Measurements from ENCODE around the gene ZNF689.
"Not testable (repeated sequence)": the region's sequence is repeated elsewhere in the genome, so short reads cannot be mapped to it uniquely, and the experiment has no call there.

ZNF689 gene

GRCh38 chr16:30590869-30591268, 19.3 kb downstream of the ZNF689 start:
- not testable (repeated sequence) for DNase-seq

- not testable (repeated sequence) for DNase-seq
Observed at GRCh38 chr16:30589582-30589981, 20.6 kb downstream of the ZNF689 start.

- no peak for DNase-seq
Observed at GRCh38 chr16:30588651-30589050, 21.5 kb downstream of the ZNF689 start.

- DNase-seq = peak; percentile 97
Observed at GRCh38 chr16:30585400-30586191, 24.6 kb downstream of the ZNF689 start, which contains the start of gene ZNF785. ZNF785 (minus strand) TSS chr16:30585697; CDS start chr16:30585611, 86 bp downstream.

- no peak for DNase-seq
Observed at GRCh38 chr16:30585022-30585399, 25.2 kb downstream of the ZNF689 start.

GRCh38 chr16:30582611-30583340, 27.4 kb downstream of the ZNF689 start:
- DNase-seq = no peak

- DNase-seq = no peak
Observed at GRCh38 chr16:30581457-30581856, 28.7 kb downstream of the ZNF689 start.

GRCh38 chr16:30574678-30575077, 35.5 kb downstream of the ZNF689 start:
- no peak for DNase-seq

- DNase-seq = peak; percentile 99
Observed at GRCh38 chr16:30571445-30572322, 38.5 kb downstream of the ZNF689 start, which contains the start of gene ZNF688. ZNF688 (minus strand) TSS chr16:30571714; CDS start chr16:30571629, 85 bp downstream.

GRCh38 chr16:30570636-30571444, 39.3 kb downstream of the ZNF689 start:
- no peak for DNase-seq

- no peak for DNase-seq
Observed at GRCh38 chr16:30569746-30570635, 40.2 kb downstream of the ZNF689 start.

GRCh38 chr16:30569281-30569680, 40.9 kb downstream of the ZNF689 start:
- no peak for DNase-seq

GRCh38 chr16:30567991-30568638, 42.1 kb downstream of the ZNF689 start:
- DNase-seq = peak; percentile 88

- peak; percentile 80 for DNase-seq
Observed at GRCh38 chr16:30567160-30567990, 42.8 kb downstream of the ZNF689 start.

- DNase-seq = no peak
Observed at GRCh38 chr16:30566531-30566930, 43.7 kb downstream of the ZNF689 start.

GRCh38 chr16:30565984-30566383, 44.2 kb downstream of the ZNF689 start:
- DNase-seq = no peak

- no peak for DNase-seq
Observed at GRCh38 chr16:30565526-30565925, 44.7 kb downstream of the ZNF689 start.

GRCh38 chr16:30562021-30562420, 48.2 kb downstream of the ZNF689 start:
- DNase-seq = no peak

GRCh38 chr16:30561089-30561816, 48.9 kb downstream of the ZNF689 start:
- DNase-seq = peak; percentile 38

Measured in CD4-positive, alpha-beta T cell treated with Interleukin-4 for 4 hours (primary cell).